ENCODE data around the gene TTC9. TPM values are rescaled to one million over a fixed set of nuclear protein-coding genes. Genes with fewer than 3 reads are reported as not detected.

TTC9 gene
- total RNA-seq: 10 to 100 TPM; 15.7 to 15.9 TPM

GRCh38 chr14:70641548-70642302, at the start of gene TTC9:
TSS of gene TTC9 (plus strand) at chr14:70641916. CDS start at chr14:70642130, 214 bp downstream.

GRCh38 chr14:70600382-70601157, 41.1 kb upstream of the TTC9 start, which contains the start of gene MED6:
TSS of gene MED6 (minus strand) at chr14:70600655. CDS start at chr14:70600637, 18 bp downstream.

Other genes starting within 250 kb of the TTC9 start
- gene SYNJ2BP, start 224.8 kb upstream of the TTC9 start, total RNA-seq: 10 to 100 TPM; 12.3 to 12.9 TPM
- gene ADAM21, start 189.7 kb upstream of the TTC9 start, total RNA-seq: not detected
- gene ADAM20, start 106.9 kb upstream of the TTC9 start, total RNA-seq: under 1 TPM; 0.22 to 0.33 TPM
- gene MED6, start 41.3 kb upstream of the TTC9 start, total RNA-seq: 10 to 100 TPM; 38.5 to 47.3 TPM
- gene MAP3K9, start 167.6 kb downstream of the TTC9 start, total RNA-seq: 1 to 10 TPM; 7.9 to 8.7 TPM

Measured in activated naive CD4-positive, alpha-beta T cell treated with anti-CD3 and anti-CD28 coated beads, Interleukin-2, amount 10 ng/mL, durations not matched to agents 5 hours and 36 hours (primary cell).